NB4 (cell line): ENCODE measurements around the gene VGF.

Experiments
- POLR2A ChIP-seq: IDR thresholded peaks from 2 replicates; pipeline ENCODE4 v1.6.1; 2011; ENCODE audit warnings: mild to moderate bottlenecking; ENCODE audit not compliant: insufficient read length; ENCODE audit errors: extremely low read depth
- TF ChIP-seq, protein P1 (sequence below): IDR thresholded peaks from one replicate; pipeline ENCODE4 v1.5.1; 2012; ENCODE audit warnings: low read depth, low read length

DNA sequence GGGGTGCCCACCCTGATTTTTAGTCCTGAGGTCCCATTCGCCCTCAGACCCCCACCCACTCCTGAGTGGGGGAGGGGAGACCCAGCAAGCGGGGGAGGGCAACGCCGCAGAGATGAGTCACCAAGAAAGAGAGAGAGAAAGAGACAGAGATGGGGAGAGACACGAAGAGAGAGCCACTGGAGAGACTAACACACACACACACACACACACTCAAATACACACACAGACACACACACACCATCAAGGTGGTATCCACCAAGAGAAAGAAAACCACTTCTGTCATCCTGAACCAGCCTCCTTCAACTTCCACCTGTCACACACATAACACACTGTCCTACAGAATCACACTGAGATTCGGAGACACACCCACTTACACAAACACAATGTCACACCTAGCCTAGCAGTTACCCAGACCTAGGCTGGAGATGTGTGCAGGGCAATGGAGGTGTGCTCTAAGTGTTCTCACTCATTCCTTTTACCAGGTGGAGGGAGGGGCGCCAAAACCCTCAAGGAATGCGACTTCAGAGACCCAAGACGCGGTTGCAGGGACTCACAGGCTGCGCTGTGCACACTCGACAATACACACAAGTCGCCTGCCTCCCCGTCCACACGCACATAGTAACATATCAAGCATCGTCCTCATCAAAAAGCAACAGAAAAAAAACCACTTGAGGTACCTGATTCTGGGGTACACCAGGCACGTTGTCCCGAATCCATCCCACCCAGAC is 3.9 kb upstream of the VGF start:
- TF ChIP-seq, protein P1, sequence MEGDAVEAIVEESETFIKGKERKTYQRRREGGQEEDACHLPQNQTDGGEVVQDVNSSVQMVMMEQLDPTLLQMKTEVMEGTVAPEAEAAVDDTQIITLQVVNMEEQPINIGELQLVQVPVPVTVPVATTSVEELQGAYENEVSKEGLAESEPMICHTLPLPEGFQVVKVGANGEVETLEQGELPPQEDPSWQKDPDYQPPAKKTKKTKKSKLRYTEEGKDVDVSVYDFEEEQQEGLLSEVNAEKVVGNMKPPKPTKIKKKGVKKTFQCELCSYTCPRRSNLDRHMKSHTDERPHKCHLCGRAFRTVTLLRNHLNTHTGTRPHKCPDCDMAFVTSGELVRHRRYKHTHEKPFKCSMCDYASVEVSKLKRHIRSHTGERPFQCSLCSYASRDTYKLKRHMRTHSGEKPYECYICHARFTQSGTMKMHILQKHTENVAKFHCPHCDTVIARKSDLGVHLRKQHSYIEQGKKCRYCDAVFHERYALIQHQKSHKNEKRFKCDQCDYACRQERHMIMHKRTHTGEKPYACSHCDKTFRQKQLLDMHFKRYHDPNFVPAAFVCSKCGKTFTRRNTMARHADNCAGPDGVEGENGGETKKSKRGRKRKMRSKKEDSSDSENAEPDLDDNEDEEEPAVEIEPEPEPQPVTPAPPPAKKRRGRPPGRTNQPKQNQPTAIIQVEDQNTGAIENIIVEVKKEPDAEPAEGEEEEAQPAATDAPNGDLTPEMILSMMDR: no peak
- no peak for TF ChIP-seq POLR2A
